DOHH2 (cell line): ENCODE results near the gene KIF6.

Source experiments
- H3F3A ChIP-seq: fragments of 200-600 bp; sonication (generic), shearing (Covaris generic); 2 replicates; pipeline ENCODE4 v1.6.0; 2016; ENCODE audit warnings: antibody characterized with exemption, mild to moderate bottlenecking; ENCODE audit not compliant: control insufficient read depth, insufficient read depth
- H3K27ac ChIP-seq: fragments of 200-600 bp; sonication (generic); 2 replicates; pipeline ENCODE4 v1.5.1; 2014; ENCODE audit warnings: low read depth, mild to moderate bottlenecking, low read length, moderate library complexity
- H3K27me3 ChIP-seq: fragments of 200-600 bp; sonication (generic); 2 replicates; pipeline ENCODE4 v1.6.1; 2014; ENCODE audit warnings: mild to moderate bottlenecking, low read length, mixed read lengths; ENCODE audit not compliant: control insufficient read depth
- H3K36me3 ChIP-seq: fragments of 200-600 bp; sonication (generic); 2 replicates; pipeline ENCODE4 v1.6.1; 2014; ENCODE audit warnings: mild to moderate bottlenecking, low read length, moderate library complexity, mixed read lengths; ENCODE audit not compliant: control insufficient read depth
- H3K4me1 ChIP-seq: fragments of 200-600 bp; sonication (generic); 2 replicates; pipeline ENCODE4 v1.6.1; 2014; ENCODE audit warnings: mild to moderate bottlenecking, low read length, mixed read lengths; ENCODE audit not compliant: control insufficient read depth
- H3K4me2 ChIP-seq: fragments of 200-600 bp; sonication (generic); 2 replicates; pipeline ENCODE4 v1.6.0; 2014; ENCODE audit warnings: mild to moderate bottlenecking, low read length, moderate library complexity
- H3K4me3 ChIP-seq: fragments of 200-600 bp; sonication (generic); 2 replicates; pipeline ENCODE4 v1.5.1; 2014; ENCODE audit warnings: mild to moderate bottlenecking, low read length, mixed read lengths
- H3K79me2 ChIP-seq: fragments of 200-600 bp; sonication (generic); 2 replicates; pipeline ENCODE4 v1.6.1; 2014; ENCODE audit warnings: mild to moderate bottlenecking, low read length, mixed read lengths; ENCODE audit not compliant: control insufficient read depth
- H3K9me2 ChIP-seq: fragments of 200-600 bp; sonication (generic); replicated peaks from 2 replicates; pipeline ENCODE4 v1.6.1; 2014; ENCODE audit warnings: mild to moderate bottlenecking, low read length, mixed read lengths; ENCODE audit not compliant: control insufficient read depth
- H3K9me3 ChIP-seq: fragments of 200-600 bp; sonication (generic); 2 replicates; pipeline ENCODE4 v1.6.1; 2014; ENCODE audit warnings: antibody characterized with exemption, low read length, mixed read lengths; ENCODE audit not compliant: control insufficient read depth, insufficient read depth
- H4K20me1 ChIP-seq: fragments of 200-600 bp; sonication (generic); 2 replicates; pipeline ENCODE4 v1.6.0; 2014; ENCODE audit warnings: low read depth, mild to moderate bottlenecking, antibody characterized with exemption, low read length, moderate library complexity; ENCODE audit not compliant: control insufficient read depth, insufficient read depth
- CTCF ChIP-seq: fragments of 200-600 bp; sonication (generic); IDR thresholded peaks from one replicate; pipeline ENCODE4 v1.5.1; 2014; ENCODE audit warnings: antibody characterized with exemption, mild to moderate bottlenecking, low read depth, low read length; ENCODE audit not compliant: poor library complexity, severe bottlenecking
- EZH2phosphoT487 ChIP-seq: fragments of 200-600 bp; sonication (generic); IDR thresholded peaks from 2 replicates; pipeline ENCODE4 v1.6.1; 2017; ENCODE audit warnings: borderline replicate concordance, mild to moderate bottlenecking, antibody characterized with exemption, low read length, moderate library complexity, mixed read lengths

KIF6 gene

DNA sequence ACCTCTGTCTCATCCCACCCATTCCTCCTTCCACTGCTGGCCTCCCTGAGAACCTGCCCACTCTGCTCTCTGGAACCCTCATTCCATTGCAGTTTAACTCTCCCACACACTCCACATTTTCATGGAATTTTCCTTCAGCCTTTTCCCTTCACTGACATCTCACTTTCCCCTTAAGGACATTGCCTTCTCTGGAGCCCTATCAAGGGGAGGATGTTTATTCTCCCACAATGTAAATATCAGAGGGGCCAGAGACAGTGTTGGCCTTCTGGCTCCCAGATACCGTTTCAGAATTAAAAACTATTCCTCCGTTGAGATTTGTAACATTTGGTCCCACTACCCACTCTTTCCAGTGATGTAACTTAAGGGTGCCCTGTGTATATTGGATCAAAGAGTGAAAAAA is 203.2 kb downstream of the KIF6 start:
- Histone ChIP-seq H3K4me1 (no peaks in the 10 kb centered on the region), H3K4me2 (no peak overlapping the region), H3K36me3 (no peaks in the 10 kb centered on the region), H3K27me3 (peaks cover 3% of the 10 kb centered on the region; the same call in 1 of the 2 replicates), H4K20me1 (no peaks in the 10 kb centered on the region), H3K4me3 (no peak overlapping the region), H3K27ac (no peak overlapping the region), H3F3A (no peaks in the 10 kb centered on the region), H3K79me2 (no peaks in the 10 kb centered on the region), H3K9me2 (no peaks in the 10 kb centered on the region), H3K9me3 (no peaks in the 10 kb centered on the region)
- TF ChIP-seq EZH2phosphoT487 (no peak), CTCF (no peak)

GRCh38 chr6:39520916-39521315 is 204.3 kb downstream of the KIF6 start:
- Histone ChIP-seq H3F3A (no peaks in the 10 kb centered on the region), H3K36me3 (no peaks in the 10 kb centered on the region), H3K27me3 (peaks cover 3% of the 10 kb centered on the region; the same call in 1 of the 2 replicates), H3K27ac (no peak overlapping the region), H3K9me2 (no peaks in the 10 kb centered on the region), H3K4me1 (no peaks in the 10 kb centered on the region), H3K9me3 (no peaks in the 10 kb centered on the region), H4K20me1 (no peaks in the 10 kb centered on the region), H3K79me2 (no peaks in the 10 kb centered on the region), H3K4me2 (no peak overlapping the region), H3K4me3 (no peak overlapping the region)
- no peak for TF ChIP-seq CTCF
- TF ChIP-seq EZH2phosphoT487 = no peak

DNA sequence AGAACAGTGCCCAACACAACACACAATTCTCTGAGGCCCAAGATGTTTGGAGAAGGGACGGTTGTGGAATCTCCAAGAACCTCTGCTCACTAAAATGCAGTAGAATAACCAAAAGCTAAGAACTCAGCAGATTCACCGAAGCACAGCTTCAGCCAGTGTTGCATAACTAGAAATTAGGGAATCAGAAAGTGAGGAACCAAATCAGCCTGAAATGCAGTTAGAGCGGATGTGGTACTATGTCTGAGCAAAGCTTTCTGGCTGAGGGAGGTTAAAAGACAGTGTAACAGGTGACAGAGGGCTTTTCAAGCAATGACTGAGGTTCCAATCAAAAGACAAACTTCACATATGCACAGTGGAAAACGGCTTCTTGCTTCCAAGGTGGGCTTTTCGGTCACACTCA is 204.8 kb downstream of the KIF6 start:
- peaks cover 3% of the 10 kb centered on the region; the same call in 1 of the 2 replicates for H3K27me3 ChIP-seq

More for the DNA sequence above, 204.8 kb downstream of the KIF6 start:
- no peaks in the 10 kb centered on the region for H3K79me2 ChIP-seq
- H3K4me1 ChIP-seq = no peaks in the 10 kb centered on the region
- H3K36me3 ChIP-seq = no peaks in the 10 kb centered on the region
- no peaks in the 10 kb centered on the region for H3K9me2 ChIP-seq
- no peaks in the 10 kb centered on the region for H4K20me1 ChIP-seq
- no peak overlapping the region for H3K4me2 ChIP-seq
- H3K9me3 ChIP-seq = no peaks in the 10 kb centered on the region
- no peaks in the 10 kb centered on the region for H3F3A ChIP-seq
- no peak for TF ChIP-seq EZH2phosphoT487
- no peak for TF ChIP-seq CTCF
- no peak overlapping the region for H3K4me3 ChIP-seq
- no peak overlapping the region for H3K27ac ChIP-seq
